ENCODE data around the gene SSH2. TPM values are rescaled to one million over a fixed set of nuclear protein-coding genes. Genes with fewer than 3 reads are reported as not detected.

Gene SSH2
- total RNA-seq, 1 experiment from 2014 or later = 14.6 TPM

DNA sequence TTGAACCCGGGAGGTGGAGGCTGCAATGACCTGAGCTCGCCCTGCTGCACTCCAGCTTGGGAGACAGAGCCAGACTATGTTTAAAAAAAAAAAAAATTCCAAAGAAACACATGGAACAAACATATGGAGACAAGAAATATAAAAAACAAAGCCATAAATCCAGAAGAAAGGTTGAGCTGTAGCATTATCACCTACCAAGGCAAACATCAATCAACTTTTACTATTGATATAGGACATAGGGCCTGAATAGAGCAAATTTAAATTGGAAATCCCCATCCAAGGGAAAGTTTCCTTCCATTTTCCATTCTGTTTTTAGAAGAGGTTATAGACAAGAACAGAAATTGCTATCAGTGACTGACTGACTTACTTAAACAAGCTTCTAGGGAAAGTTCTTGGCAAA is 56.6 kb downstream of the SSH2 start:
- no peak for DNase-seq
- Histone ChIP-seq H4K91ac (ENCODE audit: insufficient read length, low read depth, low read length) (no peak overlapping the region), H3K4ac (ENCODE audit: low read depth, low read length) (no peak overlapping the region), H2BK12ac (ENCODE audit: insufficient read length, low read depth, low read length) (no peak overlapping the region), H3K23ac (ENCODE audit: insufficient read length, low read depth, low read length) (no peak overlapping the region), H3K79me1 (ENCODE audit: insufficient read depth, low read depth, low read length, poor library complexity, severe bottlenecking) (no peaks in the 10 kb centered on the region), H3K23me2 (ENCODE audit: insufficient read length, low read depth, low read length, poor library complexity, severe bottlenecking) (no peaks in the 10 kb centered on the region), H3K27me3 (ENCODE audit: insufficient read depth, low read length) (no peaks in the 10 kb centered on the region), H3K4me2 (ENCODE audit: insufficient read depth, insufficient read length, low read length) (no peak overlapping the region), H2BK20ac (ENCODE audit: low read depth, low read length, poor library complexity, severe bottlenecking) (no peak overlapping the region), H3K4me1 (ENCODE audit: insufficient read depth, low read length) (no peaks in the 10 kb centered on the region), H2BK120ac (ENCODE audit: low read depth, low read length, poor library complexity, severe bottlenecking) (no peak overlapping the region), H3K14ac (ENCODE audit: insufficient read depth, low read length) (no peak overlapping the region), H2BK5ac (ENCODE audit: insufficient read length, low read length) (no peak overlapping the region), H4K20me1 (ENCODE audit: control insufficient read depth, insufficient read depth, insufficient read length) (no peaks in the 10 kb centered on the region), H4K8ac (replicated peaks; ENCODE audit: insufficient read length, low read depth, low read length) (no peak overlapping the region), H3K18ac (ENCODE audit: insufficient read length, low read depth, low read length) (no peak overlapping the region), H4K5ac (ENCODE audit: insufficient read length, low read depth, low read length) (no peak overlapping the region), H2AK5ac (ENCODE audit: insufficient read length, low read length) (no peak overlapping the region), H3K9me3 (ENCODE audit: control insufficient read depth, low read depth, low read length) (no peaks in the 10 kb centered on the region), H3K56ac (ENCODE audit: insufficient read length, low read depth, low read length) (no peak overlapping the region), H3K79me2 (ENCODE audit: insufficient read depth, low read length) (no peaks in the 10 kb centered on the region), H2BK15ac (ENCODE audit: low read depth, low read length) (no peak overlapping the region), H3T11ph (ENCODE audit: low read length) (no peak overlapping the region), H2AFZ (ENCODE audit: low read length) (no peak overlapping the region), H3K27ac (ENCODE audit: insufficient read length, low read depth, low read length) (no peak overlapping the region), H3K9ac (ENCODE audit: extremely low read depth, insufficient read length, low read length) (no peak overlapping the region)
- Mint-ChIP-seq H3K27me3 (ENCODE audit: low read depth) (no peaks in the 10 kb centered on the region), H3K36me3 (ENCODE audit: insufficient read depth in 1 of 3, low read depth in 3 of 3) (no peaks in the 10 kb centered on the region), H3K9me3 (no peaks in the 10 kb centered on the region; a peak in 1 of 5 replicates), H3K4me3 (no peak overlapping the region), H3K4me1 (no peaks in the 10 kb centered on the region), H3K27ac (no peak overlapping the region)
- TF ChIP-seq, protein P1, sequence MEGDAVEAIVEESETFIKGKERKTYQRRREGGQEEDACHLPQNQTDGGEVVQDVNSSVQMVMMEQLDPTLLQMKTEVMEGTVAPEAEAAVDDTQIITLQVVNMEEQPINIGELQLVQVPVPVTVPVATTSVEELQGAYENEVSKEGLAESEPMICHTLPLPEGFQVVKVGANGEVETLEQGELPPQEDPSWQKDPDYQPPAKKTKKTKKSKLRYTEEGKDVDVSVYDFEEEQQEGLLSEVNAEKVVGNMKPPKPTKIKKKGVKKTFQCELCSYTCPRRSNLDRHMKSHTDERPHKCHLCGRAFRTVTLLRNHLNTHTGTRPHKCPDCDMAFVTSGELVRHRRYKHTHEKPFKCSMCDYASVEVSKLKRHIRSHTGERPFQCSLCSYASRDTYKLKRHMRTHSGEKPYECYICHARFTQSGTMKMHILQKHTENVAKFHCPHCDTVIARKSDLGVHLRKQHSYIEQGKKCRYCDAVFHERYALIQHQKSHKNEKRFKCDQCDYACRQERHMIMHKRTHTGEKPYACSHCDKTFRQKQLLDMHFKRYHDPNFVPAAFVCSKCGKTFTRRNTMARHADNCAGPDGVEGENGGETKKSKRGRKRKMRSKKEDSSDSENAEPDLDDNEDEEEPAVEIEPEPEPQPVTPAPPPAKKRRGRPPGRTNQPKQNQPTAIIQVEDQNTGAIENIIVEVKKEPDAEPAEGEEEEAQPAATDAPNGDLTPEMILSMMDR (conservative IDR thresholded peaks at IDR 0.05) = no peak
- WGBS (ENCODE audit: extremely low coverage, insufficient read length, low lambda C conversion rate) = no CpG with 5 or more reads among the region's 2 CpGs

Measured in H9 (cell line).